ENCODE results near the gene RGS18.
"Not testable (repeated sequence)": the region's sequence is repeated elsewhere in the genome, so short reads cannot be mapped to it uniquely, and the experiment has no call there.

The RGS18 gene

GRCh38 chr1:192161976-192162375 lies 3.7 kb downstream of the RGS18 start:
- no peaks in the 10 kb centered on the region for H3K4me1 ChIP-seq (ENCODE audit: control insufficient read depth in 1 of 2, insufficient read depth in 2 of 2, low read length in 2 of 2)
- H2AFZ ChIP-seq (ENCODE audit: insufficient read depth, low read length, poor library complexity) = no peak overlapping the region
- H3K36me3 ChIP-seq (ENCODE audit: control insufficient read depth in 1 of 2, insufficient read depth in 2 of 2, low read length in 2 of 2) = no peaks in the 10 kb centered on the region
- H2AK5ac ChIP-seq (ENCODE audit: low read length) = no peak overlapping the region
- no peak overlapping the region for H4K12ac ChIP-seq (ENCODE audit: low read depth, low read length)
- H4K8ac ChIP-seq (ENCODE audit: low read depth, low read length) = no peak overlapping the region
- no CpG with 5 or more reads among the region's 1 CpG for WGBS (ENCODE audit: extremely low coverage, insufficient coverage, insufficient read length)
- no peak overlapping the region for H2BK120ac ChIP-seq (ENCODE audit: insufficient read depth, low read length, poor library complexity)
- no peak overlapping the region for H3K4me3 ChIP-seq (ENCODE audit: low read depth, low read length)
- H3K79me2 ChIP-seq (ENCODE audit: control insufficient read depth, insufficient read depth, low read length, poor library complexity) = no peaks in the 10 kb centered on the region
- no peak overlapping the region for H3K4ac ChIP-seq (ENCODE audit: low read depth, low read length)
- no peak overlapping the region for H3K18ac ChIP-seq (ENCODE audit: low read length)
- no peak overlapping the region for H2BK12ac ChIP-seq (ENCODE audit: low read length)
- H3K79me1 ChIP-seq (ENCODE audit: low read length) = no peaks in the 10 kb centered on the region
- H3K27me3 ChIP-seq (ENCODE audit: insufficient read depth, low read length) = no peaks in the 10 kb centered on the region
- no peak overlapping the region for H3K27ac ChIP-seq (ENCODE audit: low read depth, low read length)
- H3K23ac ChIP-seq (ENCODE audit: low read length) = no peak overlapping the region
- no peak overlapping the region for H3K4me2 ChIP-seq (ENCODE audit: low read length)
- no peak overlapping the region for H2BK5ac ChIP-seq (ENCODE audit: low read depth, low read length, poor library complexity)
- no peak overlapping the region for H3K9ac ChIP-seq (ENCODE audit: low read length)
- H3K9me3 ChIP-seq (ENCODE audit: insufficient read depth, low read depth, low read length) = no peaks in the 10 kb centered on the region
- H4K91ac ChIP-seq (ENCODE audit: low read depth, low read length) = no peak overlapping the region
- no peak overlapping the region for H3K14ac ChIP-seq (ENCODE audit: low read length)
- DNase-seq = no peak

- Histone ChIP-seq H3K14ac (ENCODE audit: low read length) (no peak overlapping the region), H2AFZ (ENCODE audit: insufficient read depth, low read length, poor library complexity) (no peak overlapping the region), H3K4ac (ENCODE audit: low read depth, low read length) (no peak overlapping the region), H3K9ac (ENCODE audit: low read length) (no peak overlapping the region), H2AK5ac (ENCODE audit: low read length) (no peak overlapping the region), H3K27ac (ENCODE audit: low read depth, low read length) (no peak overlapping the region), H3K79me2 (ENCODE audit: control insufficient read depth, insufficient read depth, low read length, poor library complexity) (no peaks in the 10 kb centered on the region), H4K8ac (ENCODE audit: low read depth, low read length) (no peak overlapping the region), H3K4me1 (ENCODE audit: control insufficient read depth in 1 of 2, insufficient read depth in 2 of 2, low read length in 2 of 2) (no peaks in the 10 kb centered on the region), H4K12ac (ENCODE audit: low read depth, low read length) (no peak overlapping the region), H3K4me2 (ENCODE audit: low read length) (no peak overlapping the region), H3K9me3 (ENCODE audit: insufficient read depth, low read depth, low read length) (no peaks in the 10 kb centered on the region), H3K23ac (ENCODE audit: low read length) (no peak overlapping the region), H3K79me1 (ENCODE audit: low read length) (no peaks in the 10 kb centered on the region), H2BK12ac (ENCODE audit: low read length) (no peak overlapping the region), H3K27me3 (ENCODE audit: insufficient read depth, low read length) (no peaks in the 10 kb centered on the region), H3K18ac (ENCODE audit: low read length) (no peak overlapping the region), H2BK120ac (ENCODE audit: insufficient read depth, low read length, poor library complexity) (no peak overlapping the region), H3K36me3 (ENCODE audit: control insufficient read depth in 1 of 2, insufficient read depth in 2 of 2, low read length in 2 of 2) (no peaks in the 10 kb centered on the region), H3K4me3 (ENCODE audit: low read depth, low read length) (no peak overlapping the region), H4K91ac (ENCODE audit: low read depth, low read length) (no peak overlapping the region), H2BK5ac (ENCODE audit: low read depth, low read length, poor library complexity) (no peak overlapping the region)
- DNase-seq = no peak
- no CpG with 5 or more reads among the region's 5 CpGs for WGBS (ENCODE audit: extremely low coverage, insufficient coverage, insufficient read length)
These were observed 4.1 kb downstream of the RGS18 start for GRCh38 chr1:192162376-192162775.

- H3K14ac ChIP-seq (ENCODE audit: low read length); H3K4me3 ChIP-seq (ENCODE audit: low read depth, low read length); H3K4me1 ChIP-seq (ENCODE audit: control insufficient read depth in 1 of 2, insufficient read depth in 2 of 2, low read length in 2 of 2); H2BK5ac ChIP-seq (ENCODE audit: low read depth, low read length, poor library complexity); H3K27ac ChIP-seq (ENCODE audit: low read depth, low read length); H3K9me3 ChIP-seq (ENCODE audit: insufficient read depth, low read depth, low read length); H4K8ac ChIP-seq (ENCODE audit: low read depth, low read length); H3K36me3 ChIP-seq (ENCODE audit: control insufficient read depth in 1 of 2, insufficient read depth in 2 of 2, low read length in 2 of 2); H2AK5ac ChIP-seq (ENCODE audit: low read length); H2BK120ac ChIP-seq (ENCODE audit: insufficient read depth, low read length, poor library complexity); H3K9ac ChIP-seq (ENCODE audit: low read length); H2AFZ ChIP-seq (ENCODE audit: insufficient read depth, low read length, poor library complexity); H3K79me2 ChIP-seq (ENCODE audit: control insufficient read depth, insufficient read depth, low read length, poor library complexity); H3K4me2 ChIP-seq (ENCODE audit: low read length); H3K27me3 ChIP-seq (ENCODE audit: insufficient read depth, low read length); H3K23ac ChIP-seq (ENCODE audit: low read length); H2BK12ac ChIP-seq (ENCODE audit: low read length); H4K12ac ChIP-seq (ENCODE audit: low read depth, low read length); H4K91ac ChIP-seq (ENCODE audit: low read depth, low read length); H3K18ac ChIP-seq (ENCODE audit: low read length); H3K4ac ChIP-seq (ENCODE audit: low read depth, low read length); DNase-seq; H3K79me1 ChIP-seq (ENCODE audit: low read length): not testable (repeated sequence)
- no CpG with 5 or more reads among the region's 7 CpGs for WGBS (ENCODE audit: extremely low coverage, insufficient coverage, insufficient read length)
These were observed 6.7 kb downstream of the RGS18 start for GRCh38 chr1:192165002-192165401.

DNA sequence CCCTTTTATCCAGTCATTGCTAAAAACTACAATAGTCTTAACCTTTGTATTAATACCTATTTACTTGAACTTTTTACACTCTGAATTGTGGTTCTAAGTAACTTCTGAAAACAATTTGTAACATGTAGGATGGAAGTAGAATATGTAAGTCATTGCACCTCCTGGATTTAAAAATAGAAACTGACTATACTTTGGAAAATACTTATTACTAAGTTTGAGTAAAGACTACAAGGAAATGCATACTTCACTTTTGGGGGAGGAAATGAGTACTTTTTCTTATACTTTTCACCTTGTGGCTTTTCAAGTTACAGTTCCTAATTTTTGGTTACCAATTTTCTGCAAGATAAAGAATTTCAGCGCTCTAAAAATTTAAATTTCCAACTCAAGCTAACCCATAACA lies 8.7 kb downstream of the RGS18 start:
- no peak overlapping the region for H3K14ac ChIP-seq (ENCODE audit: low read length)
- no CpG with 5 or more reads among the region's 1 CpG for WGBS (ENCODE audit: extremely low coverage, insufficient coverage, insufficient read length)

More for the DNA sequence above, 8.7 kb downstream of the RGS18 start:
- Histone ChIP-seq H3K36me3 (ENCODE audit: control insufficient read depth in 1 of 2, insufficient read depth in 2 of 2, low read length in 2 of 2) (no peaks in the 10 kb centered on the region), H2BK12ac (ENCODE audit: low read length) (no peak overlapping the region), H3K79me1 (ENCODE audit: low read length) (no peaks in the 10 kb centered on the region), H3K9me3 (ENCODE audit: insufficient read depth, low read depth, low read length) (no peaks in the 10 kb centered on the region), H3K23ac (ENCODE audit: low read length) (no peak overlapping the region), H3K18ac (ENCODE audit: low read length) (no peak overlapping the region), H4K91ac (ENCODE audit: low read depth, low read length) (no peak overlapping the region), H3K4me1 (ENCODE audit: control insufficient read depth in 1 of 2, insufficient read depth in 2 of 2, low read length in 2 of 2) (no peaks in the 10 kb centered on the region), H2AFZ (ENCODE audit: insufficient read depth, low read length, poor library complexity) (no peak overlapping the region), H3K27me3 (ENCODE audit: insufficient read depth, low read length) (no peaks in the 10 kb centered on the region), H3K4me2 (ENCODE audit: low read length) (no peak overlapping the region), H3K4me3 (ENCODE audit: low read depth, low read length) (no peak overlapping the region), H2BK120ac (ENCODE audit: insufficient read depth, low read length, poor library complexity) (no peak overlapping the region), H4K12ac (ENCODE audit: low read depth, low read length) (no peak overlapping the region), H3K4ac (ENCODE audit: low read depth, low read length) (no peak overlapping the region), H3K79me2 (ENCODE audit: control insufficient read depth, insufficient read depth, low read length, poor library complexity) (no peaks in the 10 kb centered on the region), H2AK5ac (ENCODE audit: low read length) (no peak overlapping the region), H4K8ac (ENCODE audit: low read depth, low read length) (no peak overlapping the region), H2BK5ac (ENCODE audit: low read depth, low read length, poor library complexity) (no peak overlapping the region), H3K27ac (ENCODE audit: low read depth, low read length) (no peak overlapping the region), H3K9ac (ENCODE audit: low read length) (no peak overlapping the region)
- no peak for DNase-seq
